ENCODE measurements around the gene IL18BP. TPM values are rescaled to one million over a fixed set of nuclear protein-coding genes. Genes with fewer than 3 reads are reported as not detected.

Gene IL18BP
- total and polyA plus RNA-seq, 2 experiments from 2014 or later = 2.2 to 2.8 TPM

GRCh38 chr11:71996517-71996916 is 2.2 kb upstream of the IL18BP start:
- Histone ChIP-seq H3K9me3 (ENCODE audit: low read depth) (no peaks in the 10 kb centered on the region), H4K20me1 (ENCODE audit: insufficient read depth, poor library complexity, severe bottlenecking) (no peaks in the 10 kb centered on the region), H3K36me3 (replicated peaks; ENCODE audit: insufficient read depth, low read depth) (no peaks in the 10 kb centered on the region), H3K4me3 (no peak overlapping the region), H3K9me2 (replicated peaks; ENCODE audit: insufficient read depth) (no peaks in the 10 kb centered on the region), H3K79me2 (no peaks in the 10 kb centered on the region), H3K4me2 (no peak overlapping the region), H2AFZ (no peak overlapping the region), H3K27ac (no peak overlapping the region), H3K27me3 (no peaks in the 10 kb centered on the region), H3K4me1 (ENCODE audit: insufficient read depth) (no peaks in the 10 kb centered on the region)
- WGBS (ENCODE audit: low lambda C conversion rate, missing lambda C conversion rate) = 99% methylated on average over 4 of the region's 4 CpGs
- no peak for DNase-seq (ENCODE audit: low spot score)
- no peak for TF ChIP-seq EZH2 (IDR thresholded peaks at IDR 0.05; ENCODE audit: borderline replicate concordance)
- no peak for TF ChIP-seq EZH2phosphoT487 (IDR thresholded peaks at IDR 0.05; ENCODE audit: low read depth, severe bottlenecking, unreplicated experiment)

DNA sequence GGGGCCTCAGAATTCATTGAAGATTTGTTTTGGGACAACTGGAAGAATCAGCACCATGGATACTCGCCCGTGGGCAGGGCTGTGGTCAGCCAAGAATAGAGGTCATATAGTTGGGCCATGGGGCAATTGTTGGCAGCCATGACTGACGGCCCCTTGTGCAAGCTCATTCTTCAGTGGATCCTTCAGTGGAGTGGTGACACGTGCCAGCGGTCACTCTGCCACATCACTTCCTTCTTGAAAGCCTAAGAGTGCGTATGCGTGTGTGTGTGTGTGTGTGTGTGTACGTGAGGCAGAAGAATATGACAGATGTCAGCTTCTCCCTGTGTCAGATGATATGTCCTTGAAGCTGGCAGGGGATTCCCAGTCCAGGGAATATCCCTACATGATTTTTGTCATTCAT is 1.8 kb upstream of the IL18BP start:
- no peak for TF ChIP-seq EZH2 (IDR thresholded peaks at IDR 0.05; ENCODE audit: borderline replicate concordance)
- TF ChIP-seq EZH2phosphoT487 (IDR thresholded peaks at IDR 0.05; ENCODE audit: low read depth, severe bottlenecking, unreplicated experiment) = no peak
- TF ChIP-seq, protein P1, sequence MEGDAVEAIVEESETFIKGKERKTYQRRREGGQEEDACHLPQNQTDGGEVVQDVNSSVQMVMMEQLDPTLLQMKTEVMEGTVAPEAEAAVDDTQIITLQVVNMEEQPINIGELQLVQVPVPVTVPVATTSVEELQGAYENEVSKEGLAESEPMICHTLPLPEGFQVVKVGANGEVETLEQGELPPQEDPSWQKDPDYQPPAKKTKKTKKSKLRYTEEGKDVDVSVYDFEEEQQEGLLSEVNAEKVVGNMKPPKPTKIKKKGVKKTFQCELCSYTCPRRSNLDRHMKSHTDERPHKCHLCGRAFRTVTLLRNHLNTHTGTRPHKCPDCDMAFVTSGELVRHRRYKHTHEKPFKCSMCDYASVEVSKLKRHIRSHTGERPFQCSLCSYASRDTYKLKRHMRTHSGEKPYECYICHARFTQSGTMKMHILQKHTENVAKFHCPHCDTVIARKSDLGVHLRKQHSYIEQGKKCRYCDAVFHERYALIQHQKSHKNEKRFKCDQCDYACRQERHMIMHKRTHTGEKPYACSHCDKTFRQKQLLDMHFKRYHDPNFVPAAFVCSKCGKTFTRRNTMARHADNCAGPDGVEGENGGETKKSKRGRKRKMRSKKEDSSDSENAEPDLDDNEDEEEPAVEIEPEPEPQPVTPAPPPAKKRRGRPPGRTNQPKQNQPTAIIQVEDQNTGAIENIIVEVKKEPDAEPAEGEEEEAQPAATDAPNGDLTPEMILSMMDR (IDR thresholded peaks at IDR 0.05; ENCODE audit: poor library complexity) = no peak
- H3K4me3 ChIP-seq = no peak overlapping the region
- WGBS (ENCODE audit: low lambda C conversion rate, missing lambda C conversion rate) = 86% methylated on average over 8 of the region's 8 CpGs
- H3K79me2 ChIP-seq = no peaks in the 10 kb centered on the region
- H3K9me2 ChIP-seq (replicated peaks; ENCODE audit: insufficient read depth) = no peaks in the 10 kb centered on the region
- no peak overlapping the region for H2AFZ ChIP-seq
- no peak overlapping the region for H3K27ac ChIP-seq
- no peaks in the 10 kb centered on the region for H3K27me3 ChIP-seq
- H3K4me1 ChIP-seq (ENCODE audit: insufficient read depth) = no peaks in the 10 kb centered on the region
- DNase-seq (ENCODE audit: low spot score) = no peak
- no peak overlapping the region for H3K4me2 ChIP-seq
- H4K20me1 ChIP-seq (ENCODE audit: insufficient read depth, poor library complexity, severe bottlenecking) = no peaks in the 10 kb centered on the region
- H3K9me3 ChIP-seq (ENCODE audit: low read depth) = no peaks in the 10 kb centered on the region
- no peaks in the 10 kb centered on the region for H3K36me3 ChIP-seq (replicated peaks; ENCODE audit: insufficient read depth, low read depth)

- no peak overlapping the region for H3K4me2 ChIP-seq
- no peak overlapping the region for H3K27ac ChIP-seq
- H3K9me3 ChIP-seq (ENCODE audit: low read depth) = no peaks in the 10 kb centered on the region
- WGBS (ENCODE audit: low lambda C conversion rate, missing lambda C conversion rate) = 90% methylated on average over 3 of the region's 3 CpGs
- H3K36me3 ChIP-seq (replicated peaks; ENCODE audit: insufficient read depth, low read depth) = no peaks in the 10 kb centered on the region
- H3K4me3 ChIP-seq = no peak overlapping the region
- H3K79me2 ChIP-seq = no peaks in the 10 kb centered on the region
- H2AFZ ChIP-seq = no peak overlapping the region
- no peaks in the 10 kb centered on the region for H3K9me2 ChIP-seq (replicated peaks; ENCODE audit: insufficient read depth)
- DNase-seq (ENCODE audit: low spot score) = no peak
- no peaks in the 10 kb centered on the region for H3K27me3 ChIP-seq
- H4K20me1 ChIP-seq (ENCODE audit: insufficient read depth, poor library complexity, severe bottlenecking) = no peaks in the 10 kb centered on the region
- H3K4me1 ChIP-seq (ENCODE audit: insufficient read depth) = no peaks in the 10 kb centered on the region
- TF ChIP-seq, protein P1 (IDR thresholded peaks at IDR 0.05; ENCODE audit: poor library complexity) = no peak
- TF ChIP-seq EZH2 (IDR thresholded peaks at IDR 0.05; ENCODE audit: borderline replicate concordance) (no peak), EZH2phosphoT487 (IDR thresholded peaks at IDR 0.05; ENCODE audit: low read depth, severe bottlenecking, unreplicated experiment) (no peak)
These were observed 1.1 kb upstream of the IL18BP start for GRCh38 chr11:71997594-71997993.

- no peak overlapping the region for H3K4me2 ChIP-seq
- DNase-seq (ENCODE audit: low spot score) = no peak
- WGBS (ENCODE audit: low lambda C conversion rate, missing lambda C conversion rate) = 100% methylated on average over 2 of the region's 2 CpGs
- H3K4me1 ChIP-seq (ENCODE audit: insufficient read depth) = no peaks in the 10 kb centered on the region
- H3K27ac ChIP-seq = no peak overlapping the region
- TF ChIP-seq EZH2 (IDR thresholded peaks at IDR 0.05; ENCODE audit: borderline replicate concordance) (no peak), EZH2phosphoT487 (IDR thresholded peaks at IDR 0.05; ENCODE audit: low read depth, severe bottlenecking, unreplicated experiment) (no peak)
- TF ChIP-seq, protein P1 (IDR thresholded peaks at IDR 0.05; ENCODE audit: poor library complexity) = no peak
- H3K36me3 ChIP-seq (replicated peaks; ENCODE audit: insufficient read depth, low read depth) = no peaks in the 10 kb centered on the region
- no peaks in the 10 kb centered on the region for H4K20me1 ChIP-seq (ENCODE audit: insufficient read depth, poor library complexity, severe bottlenecking)
- no peaks in the 10 kb centered on the region for H3K79me2 ChIP-seq
- no peaks in the 10 kb centered on the region for H3K9me3 ChIP-seq (ENCODE audit: low read depth)
- no peak overlapping the region for H3K4me3 ChIP-seq
- no peak overlapping the region for H2AFZ ChIP-seq
- no peaks in the 10 kb centered on the region for H3K9me2 ChIP-seq (replicated peaks; ENCODE audit: insufficient read depth)
- H3K27me3 ChIP-seq = no peaks in the 10 kb centered on the region
These were observed 648 bp upstream of the IL18BP start for GRCh38 chr11:71998061-71998460.

All from hepatocyte (in vitro differentiated cells).